Measurements from ENCODE around the gene RIPK3.

The RIPK3 gene

DNA sequence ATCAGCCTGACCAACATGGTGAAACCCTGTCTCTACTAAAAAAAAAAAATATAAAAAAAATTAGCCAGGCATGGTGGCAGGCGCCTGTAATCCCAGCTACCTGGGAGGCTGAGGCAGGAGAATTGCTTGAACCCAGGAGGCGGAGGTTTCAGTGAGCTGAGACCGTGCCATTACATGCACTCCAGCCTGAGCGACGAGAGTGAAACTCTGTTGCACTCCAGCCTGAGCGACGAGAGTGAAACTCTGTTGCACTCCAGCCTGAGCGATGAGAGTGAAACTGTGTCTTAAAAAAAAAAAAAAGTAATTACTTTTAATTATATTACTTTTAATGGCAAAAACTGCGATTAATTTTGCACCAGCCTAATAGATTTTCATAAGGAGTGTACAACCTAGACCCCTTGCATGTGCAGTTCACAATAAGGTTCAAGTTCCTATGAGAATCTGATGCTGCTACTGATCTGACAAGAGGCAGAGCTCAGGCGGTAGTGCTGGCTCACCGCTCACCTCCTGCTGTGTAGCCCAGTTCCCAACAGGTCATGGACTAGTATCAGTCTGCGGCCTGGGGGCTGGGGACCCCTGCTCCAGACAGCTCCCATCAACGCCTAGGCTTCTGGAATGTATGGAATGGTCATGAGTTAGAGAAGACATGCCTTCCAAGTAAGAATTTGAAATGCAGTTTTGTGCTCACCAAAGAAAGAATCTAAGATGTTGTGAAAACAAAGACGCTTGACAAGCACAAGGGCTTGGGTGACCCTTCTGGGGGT, 18.4 kb downstream of the RIPK3 start:
- H3K27me3 ChIP-seq (ENCODE audit: control insufficient read depth in 1 of 2, insufficient read depth in 2 of 2, low read length in 2 of 2): peaks cover 26 to 38% of the 10 kb centered on the region in 2 donors
- no peak overlapping the region for H3K27ac ChIP-seq (ENCODE audit: low read length)
- no peak overlapping the region for H3K9ac ChIP-seq (ENCODE audit: low read length in 2 of 2)
- no peaks in the 10 kb centered on the region for H3K9me3 ChIP-seq (ENCODE audit: control insufficient read depth in 2 of 2, low read length in 2 of 2)
- H3K4me3 ChIP-seq (ENCODE audit: low read length in 2 of 2): no peak overlapping the region
- H3K4me1 ChIP-seq (ENCODE audit: control insufficient read depth, insufficient read depth, low read length): peaks cover 4% of the 10 kb centered on the region
- no peaks in the 10 kb centered on the region for H3K36me3 ChIP-seq (ENCODE audit: control insufficient read depth in 2 of 2, insufficient read depth in 2 of 2, low read length in 2 of 2)

GRCh38 chr14:24317141-24317928, 22.5 kb downstream of the RIPK3 start:
- peaks cover 38 to 40% of the 10 kb centered on the region in 2 donors for H3K27me3 ChIP-seq (ENCODE audit: control insufficient read depth in 1 of 2, insufficient read depth in 2 of 2, low read length in 2 of 2)
- H3K9me3 ChIP-seq (ENCODE audit: control insufficient read depth in 2 of 2, low read length in 2 of 2): no peaks in the 10 kb centered on the region
- no peaks in the 10 kb centered on the region for H3K36me3 ChIP-seq (ENCODE audit: control insufficient read depth in 2 of 2, insufficient read depth in 2 of 2, low read length in 2 of 2)
- H3K4me3 ChIP-seq (ENCODE audit: low read length in 2 of 2): no peak overlapping the region
- H3K27ac ChIP-seq (ENCODE audit: low read length): no peak overlapping the region
- H3K9ac ChIP-seq (ENCODE audit: low read length in 2 of 2): no peak overlapping the region
- H3K4me1 ChIP-seq (ENCODE audit: control insufficient read depth, insufficient read depth, low read length): peaks cover 11% of the 10 kb centered on the region

GRCh38 chr14:24316597-24316950, 23.2 kb downstream of the RIPK3 start:
- H3K27ac ChIP-seq (ENCODE audit: low read length): no peak overlapping the region
- no peak overlapping the region for H3K9ac ChIP-seq (ENCODE audit: low read length in 2 of 2)
- peaks cover 11% of the 10 kb centered on the region for H3K4me1 ChIP-seq (ENCODE audit: control insufficient read depth, insufficient read depth, low read length)
- H3K9me3 ChIP-seq (ENCODE audit: control insufficient read depth in 2 of 2, low read length in 2 of 2): no peaks in the 10 kb centered on the region
- H3K4me3 ChIP-seq (ENCODE audit: low read length in 2 of 2): no peak overlapping the region
- H3K27me3 ChIP-seq (ENCODE audit: control insufficient read depth in 1 of 2, insufficient read depth in 2 of 2, low read length in 2 of 2): peaks cover 38% of the 10 kb centered on the region in 2 donors
- no peaks in the 10 kb centered on the region for H3K36me3 ChIP-seq (ENCODE audit: control insufficient read depth in 2 of 2, insufficient read depth in 2 of 2, low read length in 2 of 2)

DNA sequence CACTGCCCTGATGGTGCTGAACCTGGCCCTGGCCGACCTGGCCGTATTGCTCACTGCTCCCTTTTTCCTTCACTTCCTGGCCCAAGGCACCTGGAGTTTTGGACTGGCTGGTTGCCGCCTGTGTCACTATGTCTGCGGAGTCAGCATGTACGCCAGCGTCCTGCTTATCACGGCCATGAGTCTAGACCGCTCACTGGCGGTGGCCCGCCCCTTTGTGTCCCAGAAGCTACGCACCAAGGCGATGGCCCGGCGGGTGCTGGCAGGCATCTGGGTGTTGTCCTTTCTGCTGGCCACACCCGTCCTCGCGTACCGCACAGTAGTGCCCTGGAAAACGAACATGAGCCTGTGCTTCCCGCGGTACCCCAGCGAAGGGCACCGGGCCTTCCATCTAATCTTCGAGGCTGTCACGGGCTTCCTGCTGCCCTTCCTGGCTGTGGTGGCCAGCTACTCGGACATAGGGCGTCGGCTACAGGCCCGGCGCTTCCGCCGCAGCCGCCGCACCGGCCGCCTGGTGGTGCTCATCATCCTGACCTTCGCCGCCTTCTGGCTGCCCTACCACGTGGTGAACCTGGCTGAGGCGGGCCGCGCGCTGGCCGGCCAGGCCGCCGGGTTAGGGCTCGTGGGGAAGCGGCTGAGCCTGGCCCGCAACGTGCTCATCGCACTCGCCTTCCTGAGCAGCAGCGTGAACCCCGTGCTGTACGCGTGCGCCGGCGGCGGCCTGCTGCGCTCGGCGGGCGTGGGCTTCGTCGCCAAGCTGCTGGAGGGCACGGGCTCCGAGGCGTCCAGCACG, 23.8 kb downstream of the RIPK3 start:
- Histone ChIP-seq H3K36me3 (ENCODE audit: control insufficient read depth in 2 of 2, insufficient read depth in 2 of 2, low read length in 2 of 2) (no peaks in the 10 kb centered on the region), H3K4me1 (ENCODE audit: control insufficient read depth, insufficient read depth, low read length) (peaks cover 16% of the 10 kb centered on the region), H3K4me3 (ENCODE audit: low read length in 2 of 2) (no peak overlapping the region), H3K27me3 (ENCODE audit: control insufficient read depth in 1 of 2, insufficient read depth in 2 of 2, low read length in 2 of 2) (peaks cover 38% of the 10 kb centered on the region in 2 donors), H3K9ac (ENCODE audit: low read length in 2 of 2) (no peak overlapping the region), H3K27ac (ENCODE audit: low read length) (no peak overlapping the region), H3K9me3 (ENCODE audit: control insufficient read depth in 2 of 2, low read length in 2 of 2) (no peaks in the 10 kb centered on the region)

DNA sequence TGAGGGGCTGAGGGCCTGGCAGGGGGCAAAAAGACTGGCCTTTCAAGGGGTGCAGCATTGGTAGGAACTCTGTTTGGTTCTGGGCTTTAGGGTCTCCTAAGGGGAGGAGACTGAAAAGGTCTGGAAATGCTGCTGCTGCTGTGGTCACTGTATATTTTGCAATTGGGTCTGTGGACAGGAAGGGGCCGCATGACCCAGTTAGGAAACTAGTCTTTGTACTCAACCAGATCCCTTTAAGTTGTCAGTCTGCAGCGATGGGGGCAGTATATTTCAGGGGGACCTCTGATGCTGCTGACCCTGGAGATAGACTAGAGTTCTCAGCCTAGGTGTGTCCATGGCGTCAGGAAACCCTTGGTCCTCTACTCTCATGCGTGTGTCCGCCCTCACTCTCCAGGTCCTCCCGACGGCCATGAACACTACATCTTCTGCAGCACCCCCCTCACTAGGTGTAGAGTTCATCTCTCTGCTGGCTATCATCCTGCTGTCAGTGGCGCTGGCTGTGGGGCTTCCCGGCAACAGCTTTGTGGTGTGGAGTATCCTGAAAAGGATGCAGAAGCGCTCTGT, 24.5 kb downstream of the RIPK3 start:
- H3K27ac ChIP-seq (ENCODE audit: low read length): no peak overlapping the region
- peaks cover 36 to 38% of the 10 kb centered on the region in 2 donors for H3K27me3 ChIP-seq (ENCODE audit: control insufficient read depth in 1 of 2, insufficient read depth in 2 of 2, low read length in 2 of 2)
- no peak overlapping the region for H3K9ac ChIP-seq (ENCODE audit: low read length in 2 of 2)
- no peaks in the 10 kb centered on the region for H3K36me3 ChIP-seq (ENCODE audit: control insufficient read depth in 2 of 2, insufficient read depth in 2 of 2, low read length in 2 of 2)
- no peaks in the 10 kb centered on the region for H3K9me3 ChIP-seq (ENCODE audit: control insufficient read depth in 2 of 2, low read length in 2 of 2)
- no peak overlapping the region for H3K4me3 ChIP-seq (ENCODE audit: low read length in 2 of 2)
- peaks cover 21% of the 10 kb centered on the region for H3K4me1 ChIP-seq (ENCODE audit: control insufficient read depth, insufficient read depth, low read length)

GRCh38 chr14:24314377-24315193, 25.2 kb downstream of the RIPK3 start:
- Histone ChIP-seq H3K9ac (ENCODE audit: low read length in 2 of 2) (no peak overlapping the region), H3K36me3 (ENCODE audit: control insufficient read depth in 2 of 2, insufficient read depth in 2 of 2, low read length in 2 of 2) (no peaks in the 10 kb centered on the region), H3K27me3 (ENCODE audit: control insufficient read depth in 1 of 2, insufficient read depth in 2 of 2, low read length in 2 of 2) (peaks cover 33 to 37% of the 10 kb centered on the region in 2 donors), H3K27ac (ENCODE audit: low read length) (no peak overlapping the region), H3K4me1 (ENCODE audit: control insufficient read depth, insufficient read depth, low read length) (peaks cover 28% of the 10 kb centered on the region), H3K9me3 (ENCODE audit: control insufficient read depth in 2 of 2, low read length in 2 of 2) (no peaks in the 10 kb centered on the region), H3K4me3 (ENCODE audit: low read length in 2 of 2) (no peak overlapping the region)

GRCh38 chr14:24313913-24314312, 25.9 kb downstream of the RIPK3 start:
- H3K36me3 ChIP-seq (ENCODE audit: control insufficient read depth in 2 of 2, insufficient read depth in 2 of 2, low read length in 2 of 2): no peaks in the 10 kb centered on the region
- H3K27ac ChIP-seq (ENCODE audit: low read length): no peak overlapping the region
- H3K4me3 ChIP-seq (ENCODE audit: low read length in 2 of 2): no peak overlapping the region
- H3K9ac ChIP-seq (ENCODE audit: low read length in 2 of 2): no peak overlapping the region
- H3K4me1 ChIP-seq (ENCODE audit: control insufficient read depth, insufficient read depth, low read length): peaks cover 31% of the 10 kb centered on the region
- H3K9me3 ChIP-seq (ENCODE audit: control insufficient read depth in 2 of 2, low read length in 2 of 2): no peaks in the 10 kb centered on the region
- peaks cover 26 to 31% of the 10 kb centered on the region in 2 donors for H3K27me3 ChIP-seq (ENCODE audit: control insufficient read depth in 1 of 2, insufficient read depth in 2 of 2, low read length in 2 of 2)

DNA sequence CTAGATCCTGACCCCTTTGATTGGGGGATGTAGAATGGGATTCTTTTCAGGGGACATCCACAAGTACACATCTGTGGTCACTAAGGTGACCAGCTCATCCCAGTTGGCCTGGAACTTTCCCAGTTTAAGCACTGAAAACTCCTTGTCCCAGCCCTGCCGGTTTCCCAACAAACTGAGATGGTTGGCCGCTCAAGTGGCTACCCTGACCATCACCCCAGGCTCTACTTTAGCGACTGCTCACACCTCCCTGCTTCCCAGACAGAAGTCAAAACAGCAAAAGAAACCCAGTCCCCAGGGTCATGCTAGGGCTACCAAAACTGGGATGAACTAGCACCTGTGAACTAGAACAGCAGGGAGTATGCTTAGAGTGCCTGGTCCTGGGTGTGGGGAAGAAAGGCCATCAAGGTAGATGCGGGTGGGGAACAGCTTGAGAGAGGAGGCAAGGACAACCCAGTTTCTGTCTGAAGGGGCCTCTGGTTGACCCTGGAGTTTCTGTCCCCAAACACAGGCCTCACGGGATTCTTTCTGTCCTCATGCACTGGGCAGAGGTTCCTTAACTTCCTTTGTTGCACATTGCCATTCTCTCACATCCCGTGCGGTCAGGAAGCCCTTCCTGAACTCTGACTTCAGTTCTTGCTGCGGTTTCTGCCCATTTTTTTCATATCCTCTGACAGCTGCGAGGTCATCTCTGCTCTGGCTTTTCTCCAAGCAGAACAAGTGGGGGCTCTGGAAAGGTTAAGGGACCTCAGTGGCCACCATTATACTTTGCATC, 26.9 kb downstream of the RIPK3 start:
- Histone ChIP-seq H3K4me3 (ENCODE audit: low read length in 2 of 2) (no peak overlapping the region), H3K4me1 (ENCODE audit: control insufficient read depth, insufficient read depth, low read length) (peaks cover 34% of the 10 kb centered on the region), H3K27me3 (ENCODE audit: control insufficient read depth in 1 of 2, insufficient read depth in 2 of 2, low read length in 2 of 2) (peaks cover 18 to 25% of the 10 kb centered on the region in 2 donors), H3K9ac (ENCODE audit: low read length in 2 of 2) (no peak overlapping the region), H3K9me3 (ENCODE audit: control insufficient read depth in 2 of 2, low read length in 2 of 2) (no peaks in the 10 kb centered on the region), H3K36me3 (ENCODE audit: control insufficient read depth in 2 of 2, insufficient read depth in 2 of 2, low read length in 2 of 2) (peaks cover 0 to 2% of the 10 kb centered on the region in 2 donors), H3K27ac (ENCODE audit: low read length) (peak overlapping the region; percentile 31)

GRCh38 chr14:24311837-24312615, 27.8 kb downstream of the RIPK3 start:
- peaks cover 10 to 18% of the 10 kb centered on the region in 2 donors for H3K27me3 ChIP-seq (ENCODE audit: control insufficient read depth in 1 of 2, insufficient read depth in 2 of 2, low read length in 2 of 2)

More at GRCh38 chr14:24311837-24312615, 27.8 kb downstream of the RIPK3 start:
- peak overlapping the region in 1 of 2 donors; percentile 79 for H3K4me3 ChIP-seq (ENCODE audit: low read length in 2 of 2)
- H3K9me3 ChIP-seq (ENCODE audit: control insufficient read depth in 2 of 2, low read length in 2 of 2): no peaks in the 10 kb centered on the region
- H3K27ac ChIP-seq (ENCODE audit: low read length): peak overlapping the region; percentile 58
- H3K9ac ChIP-seq (ENCODE audit: low read length in 2 of 2): no peak overlapping the region
- H3K36me3 ChIP-seq (ENCODE audit: control insufficient read depth in 2 of 2, insufficient read depth in 2 of 2, low read length in 2 of 2): peaks cover 0 to 4% of the 10 kb centered on the region in 2 donors
- H3K4me1 ChIP-seq (ENCODE audit: control insufficient read depth, insufficient read depth, low read length): peaks cover 34% of the 10 kb centered on the region

All from stomach smooth muscle (tissue), 2 donors.